Neural crest cell (in vitro differentiated cells): ENCODE results near the gene EGR2. TPM values are rescaled to one million over a fixed set of nuclear protein-coding genes. Genes with fewer than 3 reads are reported as not detected.
A peak's percentile ranks its signal among the peaks of the same experiment; 100 is the strongest.

Experiments
- DNase-seq: peaks from one replicate; pipeline ENCODE4 v3.0.0; 2021; ENCODE audit warnings: low read depth, mixed read lengths, low spot score
- H3K27ac Mint-ChIP-seq: one replicate; pipeline ENCODE4 v1.8.0; 2021; ENCODE audit warnings: mild to moderate bottlenecking, mixed read lengths; ENCODE audit not compliant: unreplicated experiment
- H3K27me3 Mint-ChIP-seq: 2 replicates; pipeline ENCODE4 v1.8.0; 2021; ENCODE audit warnings: low read depth, mild to moderate bottlenecking, mixed read lengths
- H3K36me3 Mint-ChIP-seq: 2 replicates; pipeline ENCODE4 v1.8.0; 2021; ENCODE audit warnings: low read depth, mild to moderate bottlenecking, mixed read lengths
- H3K4me1 Mint-ChIP-seq: 2 replicates; pipeline ENCODE4 v1.8.0; 2021; ENCODE audit warnings: mixed read lengths
- H3K4me3 Mint-ChIP-seq: one replicate; pipeline ENCODE4 v1.8.0; 2021; ENCODE audit warnings: mild to moderate bottlenecking, mixed read lengths
- H3K9me3 Mint-ChIP-seq: 2 replicates; pipeline ENCODE4 v1.8.0; 2021; ENCODE audit warnings: mixed read lengths
- total RNA-seq: library from RNA; stranded (reverse); gene quantifications from 2 replicates; pipeline ENCODE4 v1.2.1, GENCODE V29; 2021
- TF ChIP-seq, protein P1 (sequence below): fragments of 200-600 bp; sonication (generic); conservative IDR thresholded peaks from 2 replicates; pipeline ENCODE4 v1.5.0; 2021; ENCODE audit warnings: antibody characterized with exemption, mild to moderate bottlenecking

The EGR2 gene
- total RNA-seq, 1 donor from 2014 or later, result 14.2 TPM

- Mint-ChIP-seq H3K27me3 (peaks cover 50% of the 10 kb centered on the region), H3K4me1 (peaks cover 36% of the 10 kb centered on the region), H3K9me3 (no peaks in the 10 kb centered on the region), H3K27ac (no peak overlapping the region), H3K4me3 (peak overlapping the region; percentile 73), H3K36me3 (no peaks in the 10 kb centered on the region)
- TF ChIP-seq, protein P1, sequence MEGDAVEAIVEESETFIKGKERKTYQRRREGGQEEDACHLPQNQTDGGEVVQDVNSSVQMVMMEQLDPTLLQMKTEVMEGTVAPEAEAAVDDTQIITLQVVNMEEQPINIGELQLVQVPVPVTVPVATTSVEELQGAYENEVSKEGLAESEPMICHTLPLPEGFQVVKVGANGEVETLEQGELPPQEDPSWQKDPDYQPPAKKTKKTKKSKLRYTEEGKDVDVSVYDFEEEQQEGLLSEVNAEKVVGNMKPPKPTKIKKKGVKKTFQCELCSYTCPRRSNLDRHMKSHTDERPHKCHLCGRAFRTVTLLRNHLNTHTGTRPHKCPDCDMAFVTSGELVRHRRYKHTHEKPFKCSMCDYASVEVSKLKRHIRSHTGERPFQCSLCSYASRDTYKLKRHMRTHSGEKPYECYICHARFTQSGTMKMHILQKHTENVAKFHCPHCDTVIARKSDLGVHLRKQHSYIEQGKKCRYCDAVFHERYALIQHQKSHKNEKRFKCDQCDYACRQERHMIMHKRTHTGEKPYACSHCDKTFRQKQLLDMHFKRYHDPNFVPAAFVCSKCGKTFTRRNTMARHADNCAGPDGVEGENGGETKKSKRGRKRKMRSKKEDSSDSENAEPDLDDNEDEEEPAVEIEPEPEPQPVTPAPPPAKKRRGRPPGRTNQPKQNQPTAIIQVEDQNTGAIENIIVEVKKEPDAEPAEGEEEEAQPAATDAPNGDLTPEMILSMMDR, result no peak
- no peak for DNase-seq
These were observed 3.2 kb upstream of the EGR2 start for GRCh38 chr10:62819141-62819920.

DNA sequence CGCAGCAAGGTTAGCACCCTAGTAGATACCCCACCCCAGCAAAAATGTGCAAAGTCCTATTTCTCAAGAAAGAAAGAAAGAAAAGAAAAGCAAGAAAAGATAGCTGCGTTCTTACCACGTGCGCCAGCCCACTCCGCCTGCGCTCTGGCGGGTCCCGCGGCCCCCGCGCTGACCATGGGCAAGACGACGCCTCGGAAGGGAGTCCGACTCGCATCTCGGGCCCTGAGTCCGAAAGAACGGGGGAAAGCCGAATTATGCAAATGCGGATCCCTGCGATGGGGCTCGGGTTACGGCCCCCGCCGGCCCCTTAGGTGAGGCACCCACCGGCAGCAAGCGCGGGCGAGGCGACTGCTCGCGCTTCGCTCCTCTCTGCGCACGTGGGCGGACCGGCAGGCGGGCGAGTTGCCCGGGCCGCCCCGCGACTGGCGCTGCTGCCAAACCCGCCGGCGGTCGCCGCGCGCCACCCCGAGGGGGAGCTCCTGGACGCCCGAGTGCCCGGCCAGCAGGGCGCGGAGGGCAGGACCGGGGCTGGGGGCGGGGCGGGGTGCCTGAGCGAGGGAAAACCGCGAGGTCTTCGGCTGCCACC lies 2.4 kb upstream of the EGR2 start:
- Mint-ChIP-seq H3K27me3 (peaks cover 58% of the 10 kb centered on the region), H3K4me3 (peak overlapping the region; percentile 92), H3K27ac (no peak overlapping the region), H3K9me3 (no peaks in the 10 kb centered on the region), H3K36me3 (no peaks in the 10 kb centered on the region), H3K4me1 (peaks cover 43% of the 10 kb centered on the region)
- TF ChIP-seq, protein P1, result no peak
- DNase-seq, result peak; percentile 50

- Mint-ChIP-seq H3K27ac (peak overlapping the region; percentile 1), H3K4me3 (peak overlapping the region; percentile 92), H3K36me3 (no peaks in the 10 kb centered on the region), H3K4me1 (peaks cover 43% of the 10 kb centered on the region), H3K9me3 (no peaks in the 10 kb centered on the region), H3K27me3 (peaks cover 58% of the 10 kb centered on the region)
- peak; percentile 70 for DNase-seq
- TF ChIP-seq, protein P1, result peak; percentile 90
These were observed 1.7 kb upstream of the EGR2 start for GRCh38 chr10:62817766-62818425.

- Mint-ChIP-seq H3K27ac (peak overlapping the region; percentile 1), H3K4me3 (peak overlapping the region; percentile 92), H3K9me3 (no peaks in the 10 kb centered on the region), H3K36me3 (peaks cover 5% of the 10 kb centered on the region), H3K27me3 (peaks cover 61% of the 10 kb centered on the region), H3K4me1 (peaks cover 48% of the 10 kb centered on the region)
- TF ChIP-seq, protein P1, result no peak
- DNase-seq, result peak; percentile 26
These were observed 1.1 kb upstream of the EGR2 start for GRCh38 chr10:62817121-62817765.

DNA sequence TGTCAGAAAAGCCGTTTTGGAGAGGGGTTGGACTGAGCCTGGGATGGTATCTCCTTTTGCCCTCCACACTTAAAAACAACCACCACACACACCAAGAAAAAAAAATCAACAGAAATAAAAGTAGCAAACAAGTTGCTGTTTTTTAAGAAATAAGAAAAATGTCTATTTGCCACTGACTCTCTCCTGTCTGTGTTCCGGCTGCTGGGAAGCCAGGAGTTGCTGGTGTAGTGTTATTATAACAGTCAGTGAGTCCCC lies 163 bp downstream of the EGR2 start:
- no peaks in the 10 kb centered on the region for H3K9me3 Mint-ChIP-seq
- peaks cover 61% of the 10 kb centered on the region for H3K27me3 Mint-ChIP-seq
- peaks cover 60% of the 10 kb centered on the region for H3K4me1 Mint-ChIP-seq
- TF ChIP-seq, protein P1, result no peak
- peaks cover 9% of the 10 kb centered on the region for H3K36me3 Mint-ChIP-seq
- no peak for DNase-seq
- H3K27ac Mint-ChIP-seq, result peak overlapping the region; percentile 78
- H3K4me3 Mint-ChIP-seq, result peak overlapping the region; percentile 92
